H9 (cell line): Measurements from ENCODE around the gene GAL3ST2. TPM values are rescaled to one million over a fixed set of nuclear protein-coding genes. Genes with fewer than 3 reads are reported as not detected.

Experiments
- DNase-seq: peaks from one replicate; pipeline ENCODE4 v3.0.0-alpha.2; 2017
- H2AFZ ChIP-seq: one replicate; pipeline ENCODE4 v1.6.1; 2013; ENCODE audit warnings: mild to moderate bottlenecking, low read length, control low read depth, moderate library complexity
- H2AK5ac ChIP-seq: 2 replicates; pipeline ENCODE4 v1.6.1; 2013; ENCODE audit warnings: low read length, control low read depth, mixed read lengths; ENCODE audit not compliant: insufficient read length
- H2BK120ac ChIP-seq: one replicate; pipeline ENCODE4 v1.6.1; 2013; ENCODE audit warnings: low read depth, mild to moderate bottlenecking, low read length, control low read depth, inconsistent platforms; ENCODE audit not compliant: poor library complexity, severe bottlenecking
- H2BK12ac ChIP-seq: 2 replicates; pipeline ENCODE4 v1.6.1; 2013; ENCODE audit warnings: low read length, control low read depth, mixed read lengths, low read depth; ENCODE audit not compliant: insufficient read length
- H2BK15ac ChIP-seq: 2 replicates; pipeline ENCODE4 v1.6.1; 2013; ENCODE audit warnings: low read depth, low read length, control low read depth
- H2BK20ac ChIP-seq: one replicate; pipeline ENCODE4 v1.6.1; 2013; ENCODE audit warnings: low read depth, mild to moderate bottlenecking, low read length, control low read depth, inconsistent platforms; ENCODE audit not compliant: poor library complexity, severe bottlenecking
- H2BK5ac ChIP-seq: 2 replicates; pipeline ENCODE4 v1.6.1; 2013; ENCODE audit warnings: low read length, control low read depth, mixed read lengths; ENCODE audit not compliant: insufficient read length
- H3K14ac ChIP-seq: 2 replicates; pipeline ENCODE4 v1.6.1; 2013; ENCODE audit warnings: low read length, control low read depth; ENCODE audit not compliant: insufficient read depth
- H3K18ac ChIP-seq: 2 replicates; pipeline ENCODE4 v1.6.1; 2013; ENCODE audit warnings: low read depth, mild to moderate bottlenecking, mixed read lengths, low read length, control low read depth; ENCODE audit not compliant: insufficient read length
- H3K23ac ChIP-seq: 2 replicates; pipeline ENCODE4 v1.6.1; 2013; ENCODE audit warnings: low read length, control low read depth, mixed read lengths, low read depth; ENCODE audit not compliant: insufficient read length
- H3K23me2 ChIP-seq: 2 replicates; pipeline ENCODE4 v1.6.1; 2013; ENCODE audit warnings: low read depth, mild to moderate bottlenecking, mixed read lengths, low read length, control low read depth; ENCODE audit not compliant: insufficient read length, poor library complexity, severe bottlenecking
- H3K27ac ChIP-seq: 2 replicates; pipeline ENCODE4 v1.5.1; 2013; ENCODE audit warnings: low read length, control low read depth, mixed read lengths, low read depth; ENCODE audit not compliant: insufficient read length
- H3K27me3 ChIP-seq: 2 replicates; pipeline ENCODE4 v1.6.1; 2013; ENCODE audit warnings: low read length, control low read depth, inconsistent platforms; ENCODE audit not compliant: insufficient read depth
- H3K4ac ChIP-seq: 2 replicates; pipeline ENCODE4 v1.6.1; 2013; ENCODE audit warnings: low read depth, mild to moderate bottlenecking, control low read depth, inconsistent platforms, low read length, moderate library complexity
- H3K4me1 ChIP-seq: 2 replicates; pipeline ENCODE4 v1.6.1; 2013; ENCODE audit warnings: low read length, control low read depth, inconsistent platforms; ENCODE audit not compliant: insufficient read depth
- H3K4me2 ChIP-seq: 2 replicates; pipeline ENCODE4 v1.6.1; 2013; ENCODE audit warnings: low read length, control low read depth, mixed read lengths; ENCODE audit not compliant: insufficient read length, insufficient read depth
- H3K56ac ChIP-seq: 2 replicates; pipeline ENCODE4 v1.6.1; 2013; ENCODE audit warnings: low read depth, mild to moderate bottlenecking, mixed read lengths, low read length, control low read depth; ENCODE audit not compliant: insufficient read length
- H3K79me1 ChIP-seq: 2 replicates; pipeline ENCODE4 v1.6.1; 2013; ENCODE audit warnings: low read depth, mild to moderate bottlenecking, moderate library complexity, low read length, control low read depth, inconsistent platforms; ENCODE audit not compliant: insufficient read depth, poor library complexity, severe bottlenecking
- H3K79me2 ChIP-seq: 2 replicates; pipeline ENCODE4 v1.6.1; 2013; ENCODE audit warnings: low read length, control low read depth, inconsistent platforms; ENCODE audit not compliant: insufficient read depth
- H3K9ac ChIP-seq: 2 replicates; pipeline ENCODE4 v1.6.1; 2013; ENCODE audit warnings: low read length, control low read depth, mixed read lengths; ENCODE audit not compliant: insufficient read length; ENCODE audit errors: extremely low read depth
- H3K9me3 ChIP-seq: one replicate; pipeline ENCODE4 v1.6.1; 2013; ENCODE audit warnings: low read depth, low read length, inconsistent platforms; ENCODE audit not compliant: control insufficient read depth
- H3T11ph ChIP-seq: one replicate; pipeline ENCODE4 v1.6.1; 2013; ENCODE audit warnings: mild to moderate bottlenecking, low read length, control low read depth, inconsistent platforms
- H4K20me1 ChIP-seq: one replicate; pipeline ENCODE4 v1.6.1; 2013; ENCODE audit not compliant: control insufficient read depth, insufficient read length, insufficient read depth
- H4K5ac ChIP-seq: 2 replicates; pipeline ENCODE4 v1.6.1; 2013; ENCODE audit warnings: low read depth, mild to moderate bottlenecking, mixed read lengths, low read length, control low read depth; ENCODE audit not compliant: insufficient read length
- H4K8ac ChIP-seq: replicated peaks from 2 replicates; pipeline ENCODE4 v1.6.1; 2013; ENCODE audit warnings: low read length, control low read depth, mixed read lengths, low read depth; ENCODE audit not compliant: insufficient read length
- H4K91ac ChIP-seq: 2 replicates; pipeline ENCODE4 v1.6.1; 2013; ENCODE audit warnings: low read depth, mild to moderate bottlenecking, moderate library complexity, mixed read lengths, low read length, control low read depth; ENCODE audit not compliant: insufficient read length
- H3K27ac Mint-ChIP-seq, 3 experiments: 2 replicates in 2 of 3; 3 replicates in 1 of 3; pipeline ENCODE4 v1.8.0; 2020 to 2021; ENCODE audit warnings: mixed read lengths in 3 of 3, mild to moderate bottlenecking in 1 of 3, moderate library complexity in 1 of 3
- H3K27me3 Mint-ChIP-seq: 2 replicates; pipeline ENCODE4 v1.8.0; 2021; ENCODE audit warnings: low read depth, mild to moderate bottlenecking, moderate library complexity, mixed read lengths
- H3K36me3 Mint-ChIP-seq, 3 experiments: 2 replicates in 2 of 3; 3 replicates in 1 of 3; pipeline ENCODE4 v1.8.0; 2020 to 2021; ENCODE audit warnings: low read depth in 3 of 3, mixed read lengths in 3 of 3; ENCODE audit not compliant: insufficient read depth in 1 of 3
- H3K4me1 Mint-ChIP-seq, 2 experiments: 2 replicates each; pipeline ENCODE4 v1.8.0; 2020; ENCODE audit warnings: mixed read lengths in 2 of 2
- H3K4me3 Mint-ChIP-seq, 2 experiments: 2 replicates in 1 of 2; 3 replicates in 1 of 2; pipeline ENCODE4 v1.8.0; 2020 to 2021; ENCODE audit warnings: mild to moderate bottlenecking in 2 of 2, mixed read lengths in 2 of 2, moderate library complexity in 1 of 2
- H3K9me3 Mint-ChIP-seq, 2 experiments: 2 replicates in 1 of 2; 3 replicates in 1 of 2; pipeline ENCODE4 v1.8.0; 2020; ENCODE audit warnings: mild to moderate bottlenecking in 2 of 2, mixed read lengths in 2 of 2, moderate library complexity in 1 of 2
- CTCF ChIP-seq: fragments of 200-600 bp; sonication (generic); conservative IDR thresholded peaks from 3 replicates; pipeline ENCODE4 v1.8.0; 2021; ENCODE audit warnings: antibody characterized with exemption, mild to moderate bottlenecking
- WGBS: extraction: QIAGEN DNeasy Blood & Tissue Kit; methylation state at CpG from one replicate; pipeline ENCODE4 v1.1.7; 2013; ENCODE audit warnings: missing lambda C conversion rate, low lambda C conversion rate, mixed read lengths; ENCODE audit not compliant: insufficient read length; ENCODE audit errors: extremely low coverage; 5-methylcytosine and 5-hydroxymethylcytosine counted together
- total RNA-seq: library from RNA; stranded (reverse); gene quantifications from 2 replicates; pipeline ENCODE4 v1.2.1, GENCODE V29; 2021

The GAL3ST2 gene
- total RNA-seq, 1 experiment from 2014 or later = 0.33 TPM

- Histone ChIP-seq H4K20me1 (no peaks in the 10 kb centered on the region), H2BK15ac (no peak overlapping the region), H4K5ac (no peak overlapping the region), H3K4me2 (no peak overlapping the region), H3K4ac (no peak overlapping the region), H3K4me1 (peaks cover 5% of the 10 kb centered on the region; the same call in 1 of the 2 replicates), H3K9me3 (no peaks in the 10 kb centered on the region), H3K14ac (no peak overlapping the region), H3T11ph (no peak overlapping the region), H4K91ac (no peak overlapping the region), H3K56ac (no peak overlapping the region), H4K8ac (no peak overlapping the region), H2BK5ac (no peak overlapping the region), H2BK20ac (no peak overlapping the region), H3K18ac (no peak overlapping the region), H3K27ac (no peak overlapping the region), H3K27me3 (peaks cover 9% of the 10 kb centered on the region; the same call in 1 of the 2 replicates), H2BK12ac (no peak overlapping the region), H3K23ac (no peak overlapping the region), H3K79me1 (no peaks in the 10 kb centered on the region), H3K79me2 (no peaks in the 10 kb centered on the region), H2BK120ac (no peak overlapping the region), H2AFZ (no peak overlapping the region), H3K9ac (no peak overlapping the region), H3K23me2 (no peaks in the 10 kb centered on the region), H2AK5ac (no peak overlapping the region)
- peaks cover 19% of the 10 kb centered on the region for H3K27me3 Mint-ChIP-seq
- WGBS = no CpG with 5 or more reads among the region's 44 CpGs
- H3K4me3 Mint-ChIP-seq = no peak overlapping the region
- no peaks in the 10 kb centered on the region for H3K9me3 Mint-ChIP-seq
- DNase-seq = peak; percentile 69
- no peaks in the 10 kb centered on the region for H3K36me3 Mint-ChIP-seq
- H3K27ac Mint-ChIP-seq = no peak overlapping the region
- peaks cover 2 to 27% of the 10 kb centered on the region in 2 experiments; a peak in 3 of 4 replicates for H3K4me1 Mint-ChIP-seq
- no peak for TF ChIP-seq CTCF
Measured at GRCh38 chr2:241801611-241802420, 25.2 kb downstream of the GAL3ST2 start.
